NK-92 (cell line): ENCODE data around the gene GALNTL6.
"Not testable (repeated sequence)": the region's sequence is repeated elsewhere in the genome, so short reads cannot be mapped to it uniquely, and the experiment has no call there.

Source experiments
- DNase-seq: peaks from one replicate; lab custom pipeline; 2025; ENCODE audit not compliant: unreplicated experiment; lab: John Stamatoyannopoulos, UW

Gene GALNTL6

DNA sequence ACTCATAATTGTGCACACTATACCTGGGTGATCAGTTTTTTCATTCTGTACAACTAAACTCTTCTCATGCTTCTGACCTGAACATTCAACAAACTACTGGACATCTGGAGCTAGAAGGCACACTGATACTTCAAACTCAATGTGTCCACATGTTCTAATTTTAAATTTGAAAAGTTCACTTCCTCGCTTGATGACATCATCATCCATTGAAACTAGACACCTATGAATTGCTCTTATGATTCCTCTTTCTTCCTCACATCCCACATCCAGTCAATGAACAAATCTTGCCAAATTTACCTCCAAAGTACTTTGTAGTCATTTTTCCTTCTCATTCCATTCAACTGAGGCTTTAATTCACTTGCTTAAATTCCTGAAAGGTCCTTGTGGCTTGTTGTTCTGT lies 549.4 kb downstream of the GALNTL6 start:
- DNase-seq = no peak

DNA sequence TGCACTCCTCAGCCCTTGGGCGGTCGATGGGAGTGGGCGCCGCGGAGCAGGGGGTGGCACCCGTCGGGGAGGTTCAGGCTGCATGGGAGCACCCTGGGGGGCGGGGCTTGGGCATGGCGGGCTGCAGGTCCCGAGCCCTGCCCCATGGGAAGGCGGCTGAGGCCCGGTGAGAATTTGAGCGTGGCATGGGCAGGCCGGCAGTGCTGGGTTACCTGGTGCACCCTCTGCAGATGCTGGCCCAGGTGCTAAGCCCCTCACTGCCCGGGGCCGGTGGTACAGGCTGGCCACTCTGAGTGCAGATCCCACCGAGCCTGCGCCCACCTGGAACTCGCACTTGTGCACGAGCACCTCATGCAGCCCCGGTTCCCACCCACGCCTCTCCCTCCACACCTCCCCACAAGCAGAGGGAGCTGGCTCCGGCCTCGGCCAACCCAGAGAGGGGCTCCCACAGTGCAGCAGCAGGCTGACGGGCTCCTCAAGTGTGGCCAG lies 556.3 kb downstream of the GALNTL6 start:
- DNase-seq = no peak

DNA sequence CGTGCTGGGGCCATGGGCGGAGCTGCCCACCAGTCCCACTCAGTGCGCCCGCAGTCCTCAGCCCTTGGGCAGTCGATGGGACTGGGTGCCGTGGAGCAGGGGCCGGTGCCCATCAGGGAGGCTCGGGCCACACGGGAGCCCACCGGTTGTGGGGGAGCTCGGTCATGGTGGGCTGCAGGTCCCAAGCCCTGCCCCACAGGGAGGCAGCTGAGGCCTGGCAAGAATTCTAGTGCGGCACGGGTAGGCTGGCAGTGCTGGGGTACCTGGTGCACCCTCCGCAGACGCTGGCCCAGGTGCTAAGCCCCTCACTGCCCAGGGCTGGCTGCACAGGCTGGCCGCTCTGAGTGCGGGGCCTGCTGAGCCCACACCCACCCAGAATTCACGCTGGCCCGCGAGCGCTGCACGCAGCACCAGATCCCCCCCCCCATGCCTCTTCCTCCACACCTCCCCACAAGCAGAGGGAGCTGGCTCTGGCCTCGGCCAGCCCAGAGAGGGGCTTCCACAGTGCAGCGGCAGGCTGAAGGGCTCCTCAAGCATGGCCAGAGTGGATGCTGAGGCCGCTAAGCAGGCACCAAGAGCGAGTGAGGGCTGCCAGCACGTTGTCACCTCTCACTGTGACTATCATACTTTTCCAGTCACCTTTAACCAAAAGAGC lies 564.4 kb downstream of the GALNTL6 start:
- no peak for DNase-seq

DNA sequence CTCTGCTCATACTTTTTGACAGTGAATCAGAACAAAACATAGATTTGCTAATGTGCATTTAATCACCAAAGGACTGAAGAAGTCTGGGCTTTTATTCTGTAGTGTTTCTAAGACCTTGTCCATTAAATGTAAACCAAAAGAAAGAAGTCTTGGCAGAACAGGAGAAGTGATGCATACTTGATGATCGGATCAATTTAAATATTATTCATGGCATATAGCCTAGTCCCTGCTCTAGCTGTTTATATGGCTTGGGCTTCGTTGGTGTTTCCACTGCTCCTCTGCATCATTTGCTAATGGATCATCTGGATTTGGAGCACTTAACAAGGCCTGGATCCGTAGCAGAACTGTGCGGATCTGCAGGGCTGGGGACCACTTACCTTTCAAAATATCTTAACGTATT lies 566.6 kb downstream of the GALNTL6 start:
- no peak for DNase-seq

DNA sequence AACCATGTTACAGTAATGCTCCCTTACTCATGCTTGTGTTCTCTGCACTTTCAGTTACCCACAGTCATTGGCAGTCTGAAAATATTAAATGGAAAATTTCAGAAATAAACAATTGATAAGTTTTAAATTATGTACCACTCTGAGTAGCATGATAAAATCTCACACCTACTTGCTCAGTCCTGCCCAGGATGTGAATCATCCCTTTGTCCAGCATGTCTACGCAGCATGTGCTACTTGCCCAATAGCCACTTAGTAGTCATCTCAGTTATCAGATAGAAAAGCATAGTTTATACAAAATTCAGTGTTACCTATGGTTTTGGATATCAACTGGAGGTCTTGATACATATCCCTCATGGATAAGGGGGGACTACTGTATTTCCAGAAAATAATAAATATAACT lies 577.1 kb downstream of the GALNTL6 start:
- DNase-seq = no peak

DNA sequence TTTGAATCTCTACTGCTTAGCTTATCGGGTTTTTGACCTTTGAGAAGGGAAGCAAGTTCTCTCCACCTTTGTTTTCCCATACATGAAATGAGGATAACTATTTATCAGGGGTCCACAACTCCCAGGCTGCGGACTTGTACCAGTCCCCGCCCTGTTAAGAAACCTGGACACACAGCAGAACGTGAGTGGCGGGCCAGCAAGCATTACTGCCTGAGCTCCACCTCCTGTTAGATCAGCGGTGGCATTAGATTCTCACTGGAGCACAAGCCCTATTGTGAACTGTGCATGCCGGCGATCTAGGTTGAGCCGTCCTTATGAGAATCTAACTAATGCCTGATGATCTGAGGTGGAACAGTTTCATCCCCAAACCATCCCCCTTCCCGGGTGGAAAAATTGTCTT lies 579.5 kb downstream of the GALNTL6 start:
- no peak for DNase-seq

DNA sequence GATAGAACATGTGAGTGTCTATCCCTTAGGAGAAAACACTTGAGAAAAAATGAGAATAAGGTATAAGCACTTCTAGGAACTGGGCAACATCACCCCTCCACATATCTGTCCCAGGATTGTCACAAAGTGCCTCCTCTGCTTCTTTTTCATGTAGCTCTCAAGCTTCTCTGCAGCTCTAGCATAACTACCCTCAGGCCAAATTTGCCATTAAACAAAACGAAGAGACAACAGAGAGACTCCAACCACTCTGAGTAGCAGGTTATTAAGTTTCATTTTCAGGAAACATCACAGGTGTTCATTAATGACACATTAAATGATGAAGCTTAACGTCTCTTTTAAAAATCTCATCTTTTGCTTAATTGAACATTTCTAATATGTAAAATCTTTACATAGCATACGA lies 580.0 kb downstream of the GALNTL6 start:
- DNase-seq = no peak

DNA sequence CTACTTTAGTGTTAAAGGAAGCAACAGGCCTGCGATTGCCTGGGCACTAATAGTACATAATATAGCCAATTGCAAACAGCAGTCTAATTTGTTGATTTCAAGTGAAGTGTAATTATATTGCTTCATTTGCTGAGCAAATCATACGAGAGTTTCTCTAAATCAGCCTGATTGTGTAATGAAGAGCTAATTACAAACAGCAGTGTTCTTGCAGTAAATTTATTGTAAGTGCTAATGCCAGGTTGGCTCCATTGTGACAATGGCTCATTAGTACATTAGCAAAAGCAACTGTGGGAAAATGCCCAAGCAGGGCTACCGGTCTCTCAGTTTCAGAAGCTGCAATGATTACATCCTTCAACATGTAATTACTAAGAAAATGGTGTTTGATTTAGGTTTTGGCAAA lies 591.5 kb downstream of the GALNTL6 start:
- DNase-seq = no peak

DNA sequence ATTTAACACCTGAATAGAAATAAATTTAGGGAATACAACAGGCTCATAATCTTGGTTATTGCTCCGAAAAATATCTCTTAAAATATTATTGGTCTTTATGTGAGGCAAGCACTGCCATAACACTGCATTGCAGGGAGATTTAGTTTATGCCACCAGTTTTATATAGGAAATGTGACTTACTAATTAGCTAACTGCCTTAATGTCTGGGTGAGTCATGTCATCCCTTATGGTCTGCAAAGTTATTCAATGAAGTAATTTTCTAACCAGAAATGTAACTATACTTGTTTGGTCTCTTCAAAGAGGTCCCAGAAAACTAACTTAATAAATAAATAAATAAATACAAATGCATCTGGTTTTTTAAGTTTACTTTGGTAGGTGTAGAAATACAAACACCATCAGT lies 597.2 kb downstream of the GALNTL6 start:
- DNase-seq = no peak

DNA sequence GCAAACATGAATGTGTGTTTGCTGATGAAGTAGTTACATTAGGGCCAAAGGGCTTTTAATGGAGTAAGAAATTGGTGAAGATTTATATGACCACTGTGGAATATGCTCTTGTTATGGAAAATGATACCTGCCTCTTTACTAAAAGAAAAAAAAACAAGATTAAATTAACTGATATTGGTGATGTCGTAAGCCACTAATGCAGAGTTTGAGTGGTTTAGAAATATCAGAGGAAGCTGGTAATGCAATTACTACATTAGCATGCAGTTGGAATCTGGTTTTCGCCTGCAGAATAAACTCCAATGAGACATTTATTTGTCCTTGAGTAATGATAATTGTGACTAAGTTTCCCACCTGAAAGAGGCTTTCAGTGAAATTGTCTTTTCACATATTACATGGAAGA lies 597.9 kb downstream of the GALNTL6 start:
- no peak for DNase-seq

DNA sequence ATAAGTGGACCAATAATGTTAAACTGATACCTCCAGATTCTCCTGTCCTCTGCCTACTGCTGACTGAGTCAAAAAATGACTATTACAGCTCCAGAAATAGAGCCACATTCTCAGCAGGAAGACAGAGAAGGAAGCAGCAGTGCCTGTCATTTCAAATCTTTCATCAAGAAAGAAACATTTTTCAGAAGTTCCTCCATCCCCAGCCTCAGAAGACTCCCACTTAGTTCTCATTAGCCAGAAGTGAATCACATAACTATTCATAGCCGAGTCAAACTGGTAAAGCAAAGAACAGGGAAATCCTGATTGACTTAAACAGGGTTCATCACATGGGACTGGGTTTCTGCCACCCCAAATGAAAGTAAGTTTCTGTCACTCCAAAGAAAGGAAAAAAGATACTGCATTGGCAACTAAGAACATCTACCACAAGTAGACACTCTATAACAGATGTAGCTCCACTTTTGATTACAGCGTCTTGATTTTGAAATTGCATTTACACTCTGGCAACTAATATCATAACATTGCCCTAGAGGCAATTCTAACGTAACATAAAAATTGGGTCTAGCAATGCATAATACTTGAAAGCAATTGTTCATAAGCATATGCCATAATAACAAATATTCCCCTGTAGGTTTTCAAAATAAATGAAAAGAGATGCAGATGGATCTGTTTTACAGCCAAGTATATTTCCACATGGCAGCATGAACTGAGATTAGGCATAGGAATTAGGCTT lies 599.8 kb downstream of the GALNTL6 start:
- DNase-seq = no peak

DNA sequence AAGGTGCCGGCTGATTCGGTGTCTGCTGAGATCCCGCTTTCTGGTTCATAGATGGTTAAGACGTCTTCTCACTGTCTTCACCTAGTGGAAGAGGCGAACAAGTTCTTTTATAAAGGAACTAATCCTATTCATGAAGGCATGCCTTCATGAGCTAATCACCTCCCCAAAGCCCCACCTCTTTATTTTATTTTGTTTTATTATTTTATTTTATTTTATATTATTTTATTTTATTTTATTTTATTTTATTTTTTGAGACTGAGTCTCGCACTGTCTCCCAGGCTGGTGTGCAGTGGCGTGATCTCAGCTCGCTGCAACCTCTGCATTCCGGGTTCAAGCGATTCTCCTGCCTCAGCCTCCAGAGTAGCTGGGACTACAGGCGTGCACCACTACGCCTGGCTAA lies 615.8 kb downstream of the GALNTL6 start:
- not testable (repeated sequence) for DNase-seq

DNA sequence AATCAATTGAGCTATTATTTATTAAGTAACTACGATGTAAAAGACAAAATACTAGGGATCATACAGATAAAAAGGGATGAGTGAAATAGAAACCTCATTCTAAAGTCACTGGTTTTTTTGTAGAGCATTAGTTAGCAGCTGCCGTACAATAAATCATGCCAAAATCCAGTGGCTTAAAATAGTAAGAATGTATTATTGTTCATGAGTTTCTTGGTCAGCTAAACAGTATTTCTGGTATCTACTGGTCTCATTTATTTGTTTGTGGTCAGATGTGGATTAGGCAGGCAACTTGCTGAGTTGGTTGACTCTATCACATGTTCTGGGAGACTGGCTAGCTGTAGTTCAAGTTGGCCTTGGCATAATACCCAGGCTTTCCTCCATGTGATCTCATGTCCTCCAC lies 667.3 kb downstream of the GALNTL6 start:
- DNase-seq = no peak

DNA sequence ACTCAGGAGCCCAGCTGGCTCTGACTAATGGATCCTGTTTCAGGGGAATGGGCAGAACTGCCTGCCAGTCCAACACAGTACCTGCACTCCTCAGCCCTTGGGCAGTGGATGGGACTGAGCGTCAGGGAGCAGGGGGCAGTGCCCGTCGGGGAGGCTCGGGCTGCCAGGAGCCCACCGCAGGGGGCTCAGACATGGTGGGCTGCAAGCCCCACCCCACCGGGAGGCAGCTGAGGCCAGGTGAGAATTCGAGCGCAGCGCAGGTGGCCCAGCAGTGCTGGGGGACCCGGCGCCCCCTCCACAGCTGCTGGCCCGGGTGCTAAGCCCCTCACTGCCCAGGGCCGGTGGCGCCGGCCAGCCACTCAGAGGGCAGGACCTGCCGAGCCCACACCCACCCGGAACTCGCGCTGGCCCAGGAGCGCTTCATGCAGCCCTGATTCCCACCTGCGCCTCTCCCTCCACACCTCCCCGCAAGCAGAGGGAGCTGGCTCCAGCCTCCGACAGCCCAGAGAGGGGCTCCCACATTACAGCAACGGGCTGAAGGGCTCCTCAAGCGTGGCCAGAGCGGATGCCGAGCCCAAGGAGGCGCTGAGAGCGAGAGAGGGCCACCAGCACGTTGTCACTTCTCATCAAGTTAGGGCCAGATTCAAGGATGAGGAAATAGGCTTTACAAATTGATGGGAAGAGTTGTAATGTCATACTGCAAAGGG lies 668.8 kb downstream of the GALNTL6 start:
- DNase-seq = no peak

DNA sequence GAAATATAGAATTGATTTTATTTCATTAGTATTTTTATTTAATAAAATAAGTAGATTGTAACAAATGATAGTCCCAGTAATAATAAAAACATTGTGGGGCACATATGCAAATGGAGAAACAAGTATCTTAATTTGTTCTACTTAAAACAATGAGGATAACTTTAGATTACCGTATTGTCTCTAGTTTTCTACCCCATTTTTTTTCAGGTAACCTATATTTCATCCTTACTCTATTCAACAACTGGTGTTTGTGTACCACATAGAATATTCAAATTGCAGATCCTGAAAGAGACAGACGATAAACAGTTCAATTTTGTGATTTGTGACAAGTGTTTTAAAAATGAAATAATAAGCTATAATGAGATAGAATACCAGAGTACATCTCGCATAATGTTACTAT lies 671.8 kb downstream of the GALNTL6 start:
- DNase-seq = no peak

DNA sequence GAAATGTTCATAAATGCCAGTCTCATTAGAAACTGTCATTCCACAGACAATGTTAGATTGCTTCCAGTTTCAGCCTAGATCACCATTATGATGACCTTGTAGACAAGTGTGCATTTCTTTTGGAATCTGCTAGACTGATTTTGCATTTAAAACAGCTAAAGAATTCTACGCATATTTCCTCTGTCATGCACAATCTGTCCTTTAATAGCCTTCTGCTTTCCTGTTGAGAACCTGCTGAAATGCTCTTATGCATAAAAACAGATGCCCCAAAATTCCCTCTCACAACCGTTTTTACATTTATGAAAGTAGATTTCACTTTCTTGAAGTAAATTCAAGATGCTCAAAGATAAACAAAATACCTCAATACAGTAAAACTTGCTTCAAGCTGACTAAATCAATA lies 673.3 kb downstream of the GALNTL6 start:
- DNase-seq = no peak

DNA sequence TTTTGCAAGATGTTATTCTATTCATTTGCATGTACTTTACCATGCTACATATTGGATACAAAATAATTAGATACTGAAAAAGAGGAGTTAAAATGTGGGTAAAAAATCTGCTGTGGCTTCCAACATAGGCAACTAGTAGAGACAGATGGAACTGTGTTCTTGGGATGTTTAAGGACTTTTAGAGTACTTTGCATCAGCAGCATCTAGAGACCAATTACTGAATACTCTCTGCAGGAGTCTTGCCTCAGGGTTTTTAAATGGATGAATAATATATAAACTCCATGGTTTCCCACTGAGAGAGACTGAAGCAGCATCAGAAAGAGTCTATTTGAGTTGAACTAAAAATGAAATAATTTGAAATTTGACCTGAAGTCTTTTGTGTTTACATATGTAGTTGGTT lies 676.7 kb downstream of the GALNTL6 start:
- DNase-seq = no peak

DNA sequence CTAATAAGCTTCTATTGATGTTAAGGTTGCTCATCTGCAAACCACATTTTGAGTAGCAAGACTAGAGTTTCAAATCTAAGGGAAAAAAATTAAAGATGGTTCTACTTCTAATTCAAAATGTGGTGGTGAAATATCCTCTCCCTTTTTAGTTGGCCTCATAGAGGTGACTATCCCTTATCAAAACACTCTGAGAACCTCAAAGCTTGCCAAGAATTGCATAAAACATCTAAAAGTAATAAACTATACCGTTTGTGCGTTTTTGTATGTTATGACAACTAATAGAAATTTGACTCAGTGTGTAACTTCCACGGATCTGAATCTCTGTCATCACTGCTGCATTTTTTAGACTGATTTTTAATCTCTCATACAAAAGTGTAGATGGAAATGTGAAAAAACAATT lies 682.6 kb downstream of the GALNTL6 start:
- DNase-seq = no peak

DNA sequence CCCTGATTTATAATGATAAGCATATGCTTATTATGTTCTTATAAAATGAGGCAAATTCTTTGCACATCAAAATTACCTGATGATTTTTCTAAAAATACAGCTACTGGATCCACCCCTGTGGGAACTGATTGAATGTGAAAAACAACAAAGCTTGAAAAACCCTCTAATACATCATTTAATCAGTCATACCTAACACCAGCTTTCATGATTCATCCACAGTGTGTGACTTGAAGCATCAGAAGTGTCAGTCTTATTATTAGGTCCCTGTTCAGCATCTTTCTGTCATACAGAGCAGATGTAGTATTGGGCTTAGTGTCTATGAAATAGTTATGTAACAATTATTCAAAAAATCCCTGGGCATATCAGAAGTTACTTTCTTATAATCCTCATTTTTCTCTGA lies 684.1 kb downstream of the GALNTL6 start:
- DNase-seq = no peak

DNA sequence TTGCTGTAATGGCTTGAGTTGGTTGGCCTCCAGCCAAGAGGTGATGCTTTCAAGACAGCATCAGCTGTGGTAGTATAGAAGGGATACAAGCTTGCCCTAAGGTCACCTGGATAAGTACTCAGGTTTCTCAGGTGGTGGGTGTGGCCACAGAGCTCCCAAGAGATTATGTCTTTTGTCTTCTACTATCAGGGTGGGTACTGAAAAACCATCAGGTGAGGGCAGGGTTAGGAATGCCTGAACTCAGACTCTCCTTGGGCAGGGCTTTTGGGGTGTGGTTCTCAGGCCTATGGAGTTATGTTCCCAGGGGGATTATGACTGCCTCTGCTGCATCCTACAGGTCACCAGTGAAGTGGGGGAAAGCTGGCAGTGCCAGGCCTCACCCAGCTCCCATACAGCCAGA lies 700.8 kb downstream of the GALNTL6 start:
- no peak for DNase-seq

DNA sequence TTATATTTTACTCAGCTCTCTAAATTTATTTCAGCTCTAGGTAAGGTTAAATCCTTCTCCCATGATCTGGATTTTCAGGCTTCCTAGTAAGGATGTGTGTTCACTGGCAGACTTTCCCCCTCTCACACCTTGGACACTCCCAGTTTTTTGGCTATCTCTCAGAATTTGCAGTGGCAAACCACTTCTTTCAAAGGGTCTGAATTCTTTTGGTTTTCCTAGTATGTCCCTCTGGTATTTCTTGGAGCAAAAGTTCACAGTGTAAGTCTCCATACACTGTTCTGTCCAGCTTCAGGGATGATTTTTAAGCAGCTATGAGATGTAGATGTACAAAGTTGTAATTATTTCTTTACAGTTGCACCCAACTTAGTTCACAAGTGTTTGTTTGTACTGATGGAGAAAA lies 701.6 kb downstream of the GALNTL6 start:
- no peak for DNase-seq

DNA sequence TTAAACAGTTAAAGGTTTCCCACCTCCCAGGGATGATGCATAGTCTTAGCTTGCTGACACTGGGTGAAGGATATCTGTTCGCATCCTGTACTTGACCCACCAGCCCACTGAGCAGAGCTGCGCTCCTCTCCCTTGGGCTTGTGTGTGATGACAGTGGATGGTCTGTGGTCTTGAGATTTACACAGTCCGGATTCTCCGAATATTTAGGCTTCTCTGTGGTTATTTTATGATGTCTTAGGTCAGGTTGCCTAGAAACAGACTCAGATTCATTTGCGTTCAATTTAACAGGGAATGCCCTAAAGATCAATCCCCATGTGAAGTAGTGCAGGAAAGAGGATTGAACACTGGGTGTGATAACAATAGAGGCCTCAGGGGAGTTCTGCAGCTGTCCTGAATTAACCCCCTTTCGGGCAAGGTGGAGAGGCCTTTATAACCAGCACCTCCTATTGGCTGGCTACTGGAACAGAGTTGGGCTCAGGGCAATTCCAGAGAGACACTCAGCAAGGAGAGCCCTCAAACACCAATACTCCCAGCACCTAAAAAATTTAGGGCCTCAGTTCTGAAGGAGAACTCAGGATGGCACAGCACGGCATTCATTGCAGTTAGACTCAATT lies 702.2 kb downstream of the GALNTL6 start:
- no peak for DNase-seq
